HCT116 (cell line): ENCODE measurements around the gene SRGAP1. TPM values are rescaled to one million over a fixed set of nuclear protein-coding genes. Genes with fewer than 3 reads are reported as not detected.

Source experiments
- ATAC-seq: fragments of 200-7000 bp; cut with Tn5 transposase; 2 replicates; pipeline ENCODE4 v1.9.1; 2020; ENCODE audit warnings: mild to moderate bottlenecking, moderate library complexity
- BruUV-seq: library from RNA; stranded (reverse); fragments of 400-500 nt; replicated peaks from 2 replicates; lab custom pipeline; 2021; lab: Mats Ljungman, UMichigan
- CTCF ChIA-PET: fragments of 300-600 bp; sonication (Branson Sonifier 250); formaldehyde crosslinking; loops from one replicate; lab custom pipeline; 2021; ENCODE audit warnings: antibody characterized with exemption; lab: Charles Lee
- POLR2A ChIA-PET: fragments of 300-600, 350-600 bp; sonication (Branson Sonifier 250); formaldehyde crosslinking; loops from one replicate; lab custom pipeline; 2021; ENCODE audit warnings: antibody characterized with exemption; lab: Charles Lee
- RAD21 ChIA-PET, 2 experiments: fragments of 300-600 bp; sonication (Branson Sonifier 250); formaldehyde crosslinking; loops; one replicate each; lab custom pipeline; 2023; ENCODE audit warnings: low total read pairs in 2 of 2; ENCODE audit not compliant: uncharacterized antibody in 2 of 2, unreplicated experiment in 2 of 2, low non-redundant PET in 1 of 2; lab: Charles Lee
- DNase-seq: peaks from one replicate; pipeline ENCODE4 v3.0.0-alpha.2; 2010; ENCODE audit warnings: low read depth, low spot score
- H2AFZ ChIP-seq: fragments of 200-600 bp; shearing (Covaris generic), sonication (generic); 2 replicates; pipeline ENCODE4 v1.6.1; 2017; ENCODE audit warnings: low read depth, mixed run types, mixed read lengths, antibody characterized with exemption, low read length; ENCODE audit not compliant: poor library complexity, severe bottlenecking
- H3K27ac ChIP-seq: 2 replicates; pipeline ENCODE4 v1.5.1; 2012; ENCODE audit warnings: low read depth, low read length
- H3K27me3 ChIP-seq: fragments of 200-600 bp; sonication (generic); 2 replicates; pipeline ENCODE4 v1.6.1; 2016; ENCODE audit warnings: mixed run types, low read length, mixed read lengths; ENCODE audit not compliant: insufficient read depth
- H3K36me3 ChIP-seq, 2 experiments: fragments of 200-500 bp in 1 of 2; fragments of 200-600 bp in 1 of 2; sonication (Bioruptor generic) in 1 of 2; sonication (generic) in 1 of 2; 2 replicates each; pipeline versions ENCODE4 v1.5.1 to v1.6.1; 2014 to 2016; ENCODE audit warnings: low read length in 2 of 2, inconsistent platforms in 1 of 2, mixed read lengths in 1 of 2, mixed run types in 1 of 2; ENCODE audit not compliant: insufficient read depth in 2 of 2, control insufficient read depth in 1 of 2
- H3K4me1 ChIP-seq, 2 experiments: fragments of 200-600 bp in 1 of 2; sonication (generic) in 1 of 2; 2 replicates each; pipeline versions ENCODE4 v1.5.1 to v1.6.1; 2012 to 2017; ENCODE audit warnings: low read length in 2 of 2, inconsistent platforms in 1 of 2, mild to moderate bottlenecking in 1 of 2, mixed read lengths in 1 of 2, mixed run types in 1 of 2, moderate library complexity in 1 of 2; ENCODE audit not compliant: insufficient read depth in 2 of 2, control insufficient read depth in 1 of 2
- H3K4me2 ChIP-seq: fragments of 200-600 bp; sonication (generic); 2 replicates; pipeline ENCODE4 v1.6.1; 2017; ENCODE audit warnings: mixed run types, low read length, mixed read lengths
- H3K4me3 ChIP-seq, 2 experiments: fragments of 200-600 bp in 1 of 2; sonication (generic) in 1 of 2; replicated peaks in 1 of 2; 2 replicates each; pipeline ENCODE4 v1.5.1; 2011 to 2016; ENCODE audit warnings: low read length in 2 of 2, control low read depth in 1 of 2, low read depth in 1 of 2, mild to moderate bottlenecking in 1 of 2, mixed read lengths in 1 of 2, mixed run types in 1 of 2
- H3K79me2 ChIP-seq: fragments of 200-600 bp; sonication (generic); 2 replicates; pipeline ENCODE4 v1.6.1; 2017; ENCODE audit warnings: mild to moderate bottlenecking, mixed run types, low read length, moderate library complexity, mixed read lengths; ENCODE audit not compliant: insufficient read depth
- H3K9ac ChIP-seq: fragments of 200-600 bp; sonication (generic); 2 replicates; pipeline ENCODE4 v1.6.1; 2016; ENCODE audit warnings: low read length, mixed read lengths
- H3K9me2 ChIP-seq: fragments of 200-600 bp; sonication (generic), shearing (Covaris generic); 2 replicates; pipeline ENCODE4 v1.6.1; 2017; ENCODE audit warnings: mixed run types, mild to moderate bottlenecking, moderate library complexity; ENCODE audit not compliant: insufficient read depth
- H3K9me3 ChIP-seq, 2 experiments: fragments of 200-500 bp in 1 of 2; fragments of 200-600 bp in 1 of 2; sonication (Bioruptor generic) in 1 of 2; sonication (generic) in 1 of 2; 2 replicates each; pipeline ENCODE4 v1.6.1; 2014 to 2017; ENCODE audit warnings: low read length in 2 of 2, mixed read lengths in 2 of 2, inconsistent platforms in 1 of 2, low read depth in 1 of 2, mild to moderate bottlenecking in 1 of 2, mixed run types in 1 of 2, moderate library complexity in 1 of 2; ENCODE audit not compliant: control insufficient read depth in 1 of 2, insufficient read depth in 1 of 2
- H4K20me1 ChIP-seq: fragments of 200-600 bp; sonication (generic), shearing (Covaris generic); 2 replicates; pipeline ENCODE4 v1.6.1; 2017; ENCODE audit warnings: mixed run types, mild to moderate bottlenecking, moderate library complexity; ENCODE audit not compliant: insufficient read depth
- ATF3 ChIP-seq: IDR thresholded peaks from 2 replicates; pipeline ENCODE4 v1.6.1; 2012
- CBX3 ChIP-seq: IDR thresholded peaks from 2 replicates; pipeline ENCODE4 v1.6.1; 2012; ENCODE audit warnings: low read depth
- CEBPB ChIP-seq: IDR thresholded peaks from 2 replicates; pipeline ENCODE4 v1.6.1; 2012; ENCODE audit warnings: low read depth
- CTCF ChIP-seq, 3 experiments: fragments of 200-600 bp in 1 of 3; sonication (generic) in 1 of 3; IDR thresholded peaks in 2 of 3; conservative IDR thresholded peaks in 1 of 3; 2 replicates each; pipeline ENCODE4 v1.5.1; 2012 to 2017; ENCODE audit warnings: low read depth in 2 of 3, low read length in 2 of 3, antibody characterized with exemption in 1 of 3, borderline replicate concordance in 1 of 3, control low read depth in 1 of 3, mild to moderate bottlenecking in 1 of 3, mixed read lengths in 1 of 3, mixed run types in 1 of 3, moderate library complexity in 1 of 3; ENCODE audit not compliant: insufficient read depth in 1 of 3
- EGR1 ChIP-seq: IDR thresholded peaks from 2 replicates; pipeline ENCODE4 v1.6.1; 2012; ENCODE audit warnings: low read depth
- ELF1 ChIP-seq: IDR thresholded peaks from 2 replicates; pipeline ENCODE4 v1.6.1; 2012; ENCODE audit warnings: low read depth, borderline replicate concordance
- FOSL1 ChIP-seq: IDR thresholded peaks from 2 replicates; pipeline ENCODE4 v1.6.1; 2012; ENCODE audit warnings: low read depth
- JUND ChIP-seq: IDR thresholded peaks from 2 replicates; pipeline ENCODE4 v1.6.1; 2012
- MAX ChIP-seq: IDR thresholded peaks from 2 replicates; pipeline ENCODE4 v1.6.1; 2012
- POLR2A ChIP-seq: IDR thresholded peaks from 2 replicates; pipeline ENCODE4 v1.7.0; 2011; ENCODE audit warnings: borderline replicate concordance; ENCODE audit not compliant: insufficient read depth, insufficient read length; ENCODE audit errors: extremely low read depth
- RAD21 ChIP-seq: IDR thresholded peaks from 2 replicates; pipeline ENCODE4 v1.6.1; 2012; ENCODE audit warnings: low read depth, mild to moderate bottlenecking
- REST ChIP-seq: IDR thresholded peaks from 2 replicates; pipeline ENCODE4 v1.6.1; 2012; ENCODE audit warnings: low read depth
- SP1 ChIP-seq: IDR thresholded peaks from 2 replicates; pipeline ENCODE4 v1.6.1; 2012; ENCODE audit warnings: low read depth
- SRF ChIP-seq: IDR thresholded peaks from 2 replicates; pipeline ENCODE4 v1.6.1; 2012; ENCODE audit warnings: low read depth
- TCF7L2 ChIP-seq: IDR thresholded peaks from 2 replicates; pipeline ENCODE4 v1.7.0; 2011; ENCODE audit warnings: borderline replicate concordance, inconsistent platforms; ENCODE audit not compliant: insufficient read depth, insufficient read length; ENCODE audit errors: extremely low read depth
- ZBTB33 ChIP-seq: IDR thresholded peaks from 2 replicates; pipeline ENCODE4 v1.6.1; 2011; ENCODE audit warnings: mild to moderate bottlenecking, low read length, moderate library complexity; ENCODE audit not compliant: insufficient replicate concordance; ENCODE audit errors: extremely low read depth
- ZFX ChIP-seq: fragments of 450-650 bp; IDR thresholded peaks from 2 replicates; pipeline ENCODE4 v1.6.1; 2017
- intact Hi-C: fragments of 100-400 bp; cut with micrococcal nuclease; formaldehyde crosslinking; loops from 2 replicates; pipeline ENCODE4 v1.10.0; 2022
- total RNA-seq: library from RNA; stranded (reverse); gene quantifications from one replicate; pipeline ENCODE4 v1.2.1, GENCODE V29; 2021; ENCODE audit not compliant: unreplicated experiment

The SRGAP1 gene
- total RNA-seq, 1 experiment from 2014 or later, result 16.6 TPM

- Histone ChIP-seq H3K27ac (no peak overlapping the region), H3K9me3 (peaks cover 0 to 6% of the 10 kb centered on the region in 2 experiments; a peak in 2 of 4 replicates), H3K4me1 (no peaks in the 10 kb centered on the region), H3K36me3 (no peaks in the 10 kb centered on the region), H3K79me2 (no peaks in the 10 kb centered on the region), H3K9me2 (no peaks in the 10 kb centered on the region), H4K20me1 (no peaks in the 10 kb centered on the region), H2AFZ (no peak overlapping the region), H3K27me3 (no peaks in the 10 kb centered on the region), H3K9ac (no peak overlapping the region), H3K4me3 (no peak overlapping the region), H3K4me2 (no peak overlapping the region)
- no peak for ATAC-seq
- ChIA-PET POLR2A (no interaction called here), RAD21 (no interaction called here), CTCF (no interaction called here)
- intact Hi-C loops, result no loop called here
- DNase-seq, result no peak
- TF ChIP-seq ATF3 (no peak), SP1 (no peak), EGR1 (no peak), ZFX (no peak), CEBPB (no peak), MAX (no peak), POLR2A (no peak), FOSL1 (no peak), JUND (no peak), CTCF (IDR thresholded peaks at IDR 0.05 in 2 of 3, conservative IDR thresholded peaks at IDR 0.05 in 1 of 3; ENCODE audit: borderline replicate concordance in 1 of 3, insufficient read depth in 1 of 3, low read depth in 2 of 3, low read length in 2 of 3) (no peak), SRF (no peak), ELF1 (no peak), REST (no peak), TCF7L2 (no peak), RAD21 (no peak), CBX3 (no peak), ZBTB33 (no peak)
- no TSS peak for BruUV-seq
These were observed 184.0 kb downstream of the SRGAP1 start for GRCh38 chr12:64028541-64028940.
